Measurements from ENCODE around the gene SHANK3.

Gene SHANK3

GRCh38 chr22:50721257-50721844, 48.7 kb downstream of the SHANK3 start:
- no peaks in the 10 kb centered on the region for H3K9me3 ChIP-seq (ENCODE audit: control insufficient read depth in 1 of 2, low read length in 2 of 2)
- H3K27ac ChIP-seq (ENCODE audit: low read depth, low read length): no peak overlapping the region
- H3K36me3 ChIP-seq (ENCODE audit: control insufficient read depth in 1 of 2, insufficient read depth in 2 of 2, low read length in 2 of 2): no peaks in the 10 kb centered on the region
- no peak overlapping the region for H3K9ac ChIP-seq (ENCODE audit: low read depth in 1 of 2, low read length in 2 of 2)
- H3K27me3 ChIP-seq (ENCODE audit: control insufficient read depth in 1 of 2, insufficient read depth in 2 of 2, low read length in 2 of 2): no peaks in the 10 kb centered on the region
- H3K4me1 ChIP-seq (ENCODE audit: control insufficient read depth in 1 of 2, insufficient read depth in 2 of 2, low read length in 2 of 2): no peaks in the 10 kb centered on the region
- H3K4me3 ChIP-seq (ENCODE audit: low read depth in 1 of 2, low read length in 2 of 2): no peak overlapping the region

- Histone ChIP-seq H3K27me3 (ENCODE audit: control insufficient read depth in 1 of 2, insufficient read depth in 2 of 2, low read length in 2 of 2) (no peaks in the 10 kb centered on the region), H3K9ac (ENCODE audit: low read depth in 1 of 2, low read length in 2 of 2) (no peak overlapping the region), H3K9me3 (ENCODE audit: control insufficient read depth in 1 of 2, low read length in 2 of 2) (no peaks in the 10 kb centered on the region), H3K4me3 (ENCODE audit: low read depth in 1 of 2, low read length in 2 of 2) (no peak overlapping the region), H3K27ac (ENCODE audit: low read depth, low read length) (no peak overlapping the region), H3K4me1 (ENCODE audit: control insufficient read depth in 1 of 2, insufficient read depth in 2 of 2, low read length in 2 of 2) (no peaks in the 10 kb centered on the region), H3K36me3 (ENCODE audit: control insufficient read depth in 1 of 2, insufficient read depth in 2 of 2, low read length in 2 of 2) (no peaks in the 10 kb centered on the region)
Measured at GRCh38 chr22:50722048-50722701, 49.6 kb downstream of the SHANK3 start.
